Stimulated activated naive CD8-positive, alpha-beta T cell treated with anti-CD3 and anti-CD28 coated beads, Interleukin-15, Interleukin-2, amounts not matched to agents 100 ng/mL and 50 ng/mL, for 24 hours (primary cell): Measurements from ENCODE around the gene SLC22A25.
"Not testable (repeated sequence)": the region's sequence is repeated elsewhere in the genome, so short reads cannot be mapped to it uniquely, and the experiment has no call there.

Source experiments
- H3K27ac Mint-ChIP-seq: one replicate; pipeline ENCODE4 v1.8.0; 2021; ENCODE audit warnings: mild to moderate bottlenecking, mixed read lengths
- H3K27me3 Mint-ChIP-seq: one replicate; pipeline ENCODE4 v1.8.0; 2021; ENCODE audit warnings: mixed read lengths
- H3K36me3 Mint-ChIP-seq: one replicate; pipeline ENCODE4 v1.8.0; 2021; ENCODE audit warnings: low read depth, mixed read lengths
- H3K4me1 Mint-ChIP-seq: one replicate; pipeline ENCODE4 v1.8.0; 2021; ENCODE audit warnings: low read depth, mixed read lengths
- H3K4me3 Mint-ChIP-seq: one replicate; pipeline ENCODE4 v1.8.0; 2021; ENCODE audit warnings: mild to moderate bottlenecking, mixed read lengths
- H3K9me3 Mint-ChIP-seq: one replicate; pipeline ENCODE4 v1.8.0; 2021; ENCODE audit warnings: mixed read lengths

SLC22A25 gene

DNA sequence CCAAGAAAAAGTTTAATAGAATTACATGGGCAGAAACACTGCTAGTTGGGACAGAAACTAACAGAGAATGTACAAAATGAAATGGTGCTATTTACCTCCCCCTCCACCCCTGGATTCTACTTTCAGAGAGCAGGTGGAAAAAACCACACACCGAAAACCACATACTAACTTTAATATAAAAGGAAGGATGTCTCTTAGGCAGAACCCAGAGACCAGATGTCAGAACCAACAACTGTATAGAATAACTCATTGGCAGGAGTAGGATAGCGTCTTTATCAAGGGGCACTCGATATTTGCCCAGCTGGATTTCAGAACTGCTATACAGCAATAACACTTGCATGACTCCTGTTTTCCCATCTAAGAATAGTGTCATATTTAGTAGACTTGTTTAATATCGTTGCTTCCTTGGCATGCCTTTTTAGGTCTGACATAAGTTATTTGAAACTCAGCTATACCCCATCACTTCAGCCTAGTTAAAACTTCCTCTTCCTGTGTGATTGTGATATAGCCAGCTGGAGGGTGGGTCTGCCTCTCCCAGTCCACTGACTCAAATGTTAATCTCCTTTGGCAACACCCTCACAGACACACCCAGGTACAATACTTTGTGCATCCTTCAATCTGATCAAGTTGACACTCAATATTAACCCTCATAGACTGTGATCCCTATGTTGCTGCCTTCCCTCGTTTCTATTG, 1.2 kb downstream of the SLC22A25 start:
- Mint-ChIP-seq H3K4me1 (peaks cover 16% of the 10 kb centered on the region), H3K4me3 (no peak overlapping the region), H3K36me3 (no peaks in the 10 kb centered on the region), H3K9me3 (peaks cover 3% of the 10 kb centered on the region), H3K27ac (no peak overlapping the region), H3K27me3 (peaks cover 13% of the 10 kb centered on the region)

DNA sequence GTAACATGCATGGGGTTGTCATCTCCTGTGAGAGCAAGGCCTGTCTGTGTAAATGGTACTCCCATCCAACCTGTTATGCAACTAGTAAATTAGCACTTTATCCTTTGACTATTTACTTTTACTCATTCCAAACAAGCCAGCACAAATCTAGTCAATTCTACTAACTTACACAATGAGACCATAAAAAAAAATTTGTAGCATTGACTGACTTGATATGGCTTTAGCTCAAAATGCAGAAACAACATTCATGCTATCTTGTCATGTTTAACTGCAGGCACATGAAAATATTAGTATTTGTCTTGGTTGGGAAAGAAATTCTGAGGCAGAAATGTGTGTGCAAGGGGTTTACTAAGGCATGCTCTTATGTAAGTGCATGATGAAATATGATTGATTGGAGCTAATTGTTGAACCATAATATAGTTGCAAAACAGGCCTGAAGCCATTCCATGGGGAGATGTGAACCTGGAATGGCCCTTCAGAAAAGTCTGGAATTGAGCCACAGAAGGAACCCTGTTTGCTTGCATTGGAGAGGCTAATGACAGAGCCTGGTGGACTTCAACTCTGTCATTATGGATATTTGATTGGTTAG, 2.5 kb downstream of the SLC22A25 start:
- Mint-ChIP-seq H3K36me3 (no peaks in the 10 kb centered on the region), H3K27me3 (peaks cover 9% of the 10 kb centered on the region), H3K4me3 (no peak overlapping the region), H3K4me1 (peaks cover 21% of the 10 kb centered on the region), H3K27ac (no peak overlapping the region), H3K9me3 (peaks cover 9% of the 10 kb centered on the region)

- Mint-ChIP-seq H3K27ac (no peak overlapping the region), H3K4me1 (peaks cover 21% of the 10 kb centered on the region), H3K36me3 (no peaks in the 10 kb centered on the region), H3K4me3 (no peak overlapping the region), H3K9me3 (peaks cover 12% of the 10 kb centered on the region), H3K27me3 (peaks cover 8% of the 10 kb centered on the region)
These were observed 3.3 kb downstream of the SLC22A25 start for GRCh38 chr11:63240098-63240497.

- H3K36me3 Mint-ChIP-seq: no peaks in the 10 kb centered on the region
- H3K4me1 Mint-ChIP-seq: peaks cover 21% of the 10 kb centered on the region
- H3K9me3 Mint-ChIP-seq: peaks cover 15% of the 10 kb centered on the region
- H3K4me3 Mint-ChIP-seq: no peak overlapping the region
- no peak overlapping the region for H3K27ac Mint-ChIP-seq
- peaks cover 11% of the 10 kb centered on the region for H3K27me3 Mint-ChIP-seq
These were observed 4.1 kb downstream of the SLC22A25 start for GRCh38 chr11:63239254-63239653.

- Mint-ChIP-seq H3K4me3 (no peak overlapping the region), H3K9me3 (peaks cover 15% of the 10 kb centered on the region), H3K27ac (no peak overlapping the region), H3K4me1 (peaks cover 16% of the 10 kb centered on the region), H3K36me3 (no peaks in the 10 kb centered on the region), H3K27me3 (peaks cover 14% of the 10 kb centered on the region)
These were observed 6.0 kb downstream of the SLC22A25 start for GRCh38 chr11:63237413-63237812.

- H3K27ac Mint-ChIP-seq, H3K36me3 Mint-ChIP-seq, H3K4me1 Mint-ChIP-seq, H3K4me3 Mint-ChIP-seq: not testable (repeated sequence)
- Mint-ChIP-seq H3K27me3 (peaks cover 18% of the 10 kb centered on the region), H3K9me3 (peaks cover 20% of the 10 kb centered on the region)
These were observed 7.6 kb downstream of the SLC22A25 start for GRCh38 chr11:63235471-63236461.

- Mint-ChIP-seq H3K4me3 (no peak overlapping the region), H3K4me1 (no peaks in the 10 kb centered on the region), H3K9me3 (peaks cover 5% of the 10 kb centered on the region), H3K36me3 (no peaks in the 10 kb centered on the region), H3K27me3 (peaks cover 23% of the 10 kb centered on the region), H3K27ac (no peak overlapping the region)
These were observed 13.6 kb downstream of the SLC22A25 start for GRCh38 chr11:63229815-63230214.

DNA sequence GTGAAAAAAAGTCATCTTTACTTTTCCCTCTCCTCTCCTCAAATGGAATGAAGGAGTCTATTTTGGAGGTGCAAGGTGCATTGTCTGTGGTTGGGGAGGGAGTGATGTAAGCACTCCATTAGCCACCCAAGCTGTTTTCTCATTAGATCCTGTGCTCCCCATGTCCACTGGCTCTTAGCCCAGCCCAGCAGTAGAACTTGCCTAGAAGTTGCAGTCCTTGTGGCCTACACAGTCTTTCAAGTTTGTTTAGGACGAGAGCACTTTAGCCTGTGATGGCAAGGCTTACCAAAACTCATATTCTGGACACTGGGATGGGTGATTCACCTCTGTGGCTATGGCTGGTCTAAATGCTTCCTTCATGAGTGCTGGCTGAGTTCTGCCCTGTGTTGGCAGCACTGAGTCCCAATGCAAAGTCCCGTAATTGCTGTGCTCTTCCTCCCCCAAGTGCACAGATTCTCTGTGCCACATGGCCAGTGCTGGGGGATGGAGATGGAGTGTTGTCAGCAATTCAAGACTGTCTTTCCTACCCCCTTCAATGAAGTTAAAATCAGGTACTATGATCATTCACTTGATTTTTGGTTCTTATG, 15.8 kb downstream of the SLC22A25 start:
- no peaks in the 10 kb centered on the region for H3K4me1 Mint-ChIP-seq
- H3K4me3 Mint-ChIP-seq: no peak overlapping the region
- no peaks in the 10 kb centered on the region for H3K36me3 Mint-ChIP-seq
- H3K27ac Mint-ChIP-seq: no peak overlapping the region
- H3K27me3 Mint-ChIP-seq: peaks cover 31% of the 10 kb centered on the region
- peaks cover 5% of the 10 kb centered on the region for H3K9me3 Mint-ChIP-seq

GRCh38 chr11:63226488-63227114, 16.8 kb downstream of the SLC22A25 start:
- H3K9me3 Mint-ChIP-seq: peaks cover 5% of the 10 kb centered on the region
- H3K27ac Mint-ChIP-seq: no peak overlapping the region
- no peak overlapping the region for H3K4me3 Mint-ChIP-seq
- no peaks in the 10 kb centered on the region for H3K4me1 Mint-ChIP-seq
- H3K27me3 Mint-ChIP-seq: peaks cover 27% of the 10 kb centered on the region
- no peaks in the 10 kb centered on the region for H3K36me3 Mint-ChIP-seq

DNA sequence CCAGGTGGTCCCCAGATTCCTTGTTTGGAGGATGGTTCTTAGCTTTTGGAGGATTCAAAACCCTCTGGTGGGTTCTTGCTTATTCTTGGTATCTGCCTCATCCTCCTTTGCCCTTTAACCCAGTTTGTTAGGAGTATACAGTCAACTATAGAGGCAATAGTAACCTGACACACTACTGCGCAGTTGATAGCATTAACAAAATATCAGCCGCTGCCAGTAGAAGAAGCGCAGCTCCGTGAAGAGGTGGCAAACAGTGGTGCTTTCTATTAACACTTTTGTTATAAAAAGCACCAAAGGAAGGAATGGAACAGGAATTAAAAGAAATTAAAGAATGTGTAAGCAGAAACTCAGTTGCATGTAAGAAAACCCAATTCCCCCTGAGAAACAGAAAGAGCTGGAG, 29.3 kb downstream of the SLC22A25 start:
- no peaks in the 10 kb centered on the region for H3K9me3 Mint-ChIP-seq
- H3K27ac Mint-ChIP-seq: no peak overlapping the region
- H3K36me3 Mint-ChIP-seq: no peaks in the 10 kb centered on the region
- H3K4me3 Mint-ChIP-seq: no peak overlapping the region
- peaks cover 6% of the 10 kb centered on the region for H3K27me3 Mint-ChIP-seq
- H3K4me1 Mint-ChIP-seq: no peaks in the 10 kb centered on the region

DNA sequence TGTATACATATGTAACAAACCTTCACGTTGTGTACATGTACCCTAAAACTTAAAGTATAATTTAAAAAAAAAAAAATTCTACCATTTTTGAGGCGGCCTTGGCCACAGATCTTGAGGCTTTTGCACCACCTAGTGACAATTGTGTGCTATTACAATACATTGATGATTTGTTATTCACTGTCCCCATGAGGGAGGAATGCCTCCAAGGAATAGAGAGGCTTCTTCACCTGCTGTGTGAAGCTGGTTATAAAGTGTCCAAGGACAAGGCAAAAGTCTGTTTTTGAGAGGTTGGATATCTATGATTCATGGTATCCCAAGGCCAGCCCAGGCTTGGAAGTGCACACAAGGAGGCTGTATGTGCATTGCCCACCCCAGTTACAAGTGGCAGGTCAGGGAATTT, 30.7 kb downstream of the SLC22A25 start:
- H3K27me3 Mint-ChIP-seq: peaks cover 11% of the 10 kb centered on the region
- H3K27ac Mint-ChIP-seq: no peak overlapping the region
- no peaks in the 10 kb centered on the region for H3K4me1 Mint-ChIP-seq
- H3K36me3 Mint-ChIP-seq: no peaks in the 10 kb centered on the region
- no peak overlapping the region for H3K4me3 Mint-ChIP-seq
- H3K9me3 Mint-ChIP-seq: no peaks in the 10 kb centered on the region

GRCh38 chr11:63210111-63210510, 33.3 kb downstream of the SLC22A25 start:
- Mint-ChIP-seq H3K9me3 (no peaks in the 10 kb centered on the region), H3K27me3 (peaks cover 10% of the 10 kb centered on the region), H3K27ac (no peak overlapping the region), H3K4me3 (no peak overlapping the region), H3K4me1 (no peaks in the 10 kb centered on the region), H3K36me3 (no peaks in the 10 kb centered on the region)
